Activated T-cell treated with anti-CD3 and anti-CD28 coated beads, Interleukin-2, amount 50 U/mL, for 4 hours (primary cell): ENCODE data around the gene PLB1. TPM values are rescaled to one million over a fixed set of nuclear protein-coding genes. Genes with fewer than 3 reads are reported as not detected.
"Not testable (repeated sequence)": the region's sequence is repeated elsewhere in the genome, so short reads cannot be mapped to it uniquely, and the experiment has no call there.

ENCODE experiments used
- ATAC-seq, 2 donors: fragments of 200-7000 bp; cut with Tn5 transposase; one replicate each; pipeline ENCODE4 v1.10.0; 2021
- DNase-seq: peaks from one replicate; pipeline ENCODE4 v3.0.0-alpha.2; 2020
- H3K27me3 Mint-ChIP-seq: one replicate; pipeline ENCODE4 v1.8.0; 2021; ENCODE audit warnings: low read depth, mixed read lengths
- H3K36me3 Mint-ChIP-seq: one replicate; pipeline ENCODE4 v1.8.0; 2022; ENCODE audit warnings: mixed read lengths; ENCODE audit not compliant: insufficient read depth
- H3K4me1 Mint-ChIP-seq: one replicate; pipeline ENCODE4 v1.8.0; 2021; ENCODE audit warnings: low read depth, mixed read lengths
- H3K4me3 Mint-ChIP-seq: one replicate; pipeline ENCODE4 v1.8.0; 2021; ENCODE audit warnings: mild to moderate bottlenecking, moderate library complexity, mixed read lengths
- H3K9me3 Mint-ChIP-seq: one replicate; pipeline ENCODE4 v1.8.0; 2021; ENCODE audit warnings: mixed read lengths
- total RNA-seq, 3 donors: library from RNA; stranded (reverse); gene quantifications; one replicate each; pipeline ENCODE4 v1.2.1, GENCODE V29; 2021

PLB1 gene
- total RNA-seq, 3 donors from 2014 or later = 0.05 to 0.10 TPM; not detected in 1

DNA sequence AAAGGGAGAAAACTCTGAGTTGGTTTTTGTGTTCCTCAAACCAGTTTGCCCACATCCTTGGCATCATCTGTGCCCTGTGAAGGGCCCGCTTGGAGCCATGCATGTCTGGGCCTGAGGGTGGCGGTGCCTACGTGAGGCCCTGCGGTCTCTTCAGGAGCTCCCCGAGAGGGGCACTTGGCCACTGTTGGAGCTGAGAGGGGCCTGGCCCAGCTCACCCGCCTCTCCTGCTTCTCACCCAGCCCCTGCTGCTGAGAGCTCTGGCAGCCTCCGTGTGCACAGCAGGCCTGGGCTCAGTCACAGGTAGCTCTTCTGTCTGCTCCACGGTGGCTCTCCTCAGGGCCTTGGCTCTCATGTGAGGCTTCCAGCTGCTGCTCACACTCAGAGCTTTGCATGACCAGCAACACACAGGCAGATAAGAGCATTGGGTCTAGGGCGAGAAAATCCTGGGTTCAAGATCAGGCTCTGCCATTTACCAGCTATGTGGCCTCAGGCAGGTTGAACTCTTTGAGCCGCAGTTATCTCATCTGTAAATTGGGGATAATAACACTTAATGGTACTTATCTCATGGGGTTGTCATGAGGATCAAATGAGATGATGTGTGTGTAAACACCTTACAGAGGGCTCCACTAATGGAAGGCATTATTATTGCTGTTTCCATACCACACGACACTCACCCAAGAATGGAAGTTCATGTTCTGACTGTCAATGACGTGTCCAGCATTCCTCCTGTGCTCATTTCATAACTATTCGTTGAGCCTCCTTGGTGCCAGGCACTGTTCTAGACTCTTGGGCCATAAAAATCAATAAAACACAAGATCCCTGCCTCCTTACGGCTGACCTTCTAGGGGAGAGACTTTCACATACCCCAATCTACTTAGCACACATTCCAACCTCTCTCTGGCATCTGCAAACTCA, 41.6 kb upstream of the PLB1 start:
- Mint-ChIP-seq H3K4me3 (no peak overlapping the region), H3K36me3 (no peaks in the 10 kb centered on the region), H3K9me3 (no peaks in the 10 kb centered on the region), H3K27me3 (no peaks in the 10 kb centered on the region), H3K4me1 (peaks cover 22% of the 10 kb centered on the region)
- no peak for ATAC-seq
- DNase-seq = no peak

DNA sequence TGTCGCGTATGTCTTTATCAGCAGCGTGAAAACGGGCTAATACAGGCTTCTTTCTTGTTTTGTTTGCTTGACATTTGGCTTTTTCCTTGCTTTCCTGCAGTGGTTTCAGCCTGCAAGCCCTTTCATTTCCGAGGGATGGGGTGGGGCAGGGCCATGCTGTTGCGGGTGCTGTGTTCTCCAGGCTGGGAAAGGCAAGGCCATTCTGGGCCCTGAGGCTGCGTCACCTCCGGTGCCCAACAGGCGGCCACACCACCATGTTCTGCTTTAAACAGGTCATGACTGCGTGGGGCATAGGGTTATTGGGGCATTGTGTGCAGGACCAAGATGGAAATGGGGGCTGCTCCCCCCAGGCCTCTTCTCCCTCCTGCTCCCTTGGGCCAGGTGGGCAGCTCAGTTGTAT, 38.6 kb upstream of the PLB1 start:
- ATAC-seq (no peak), DNase-seq (no peak)
- H3K4me1 Mint-ChIP-seq = peaks cover 5% of the 10 kb centered on the region
- no peak overlapping the region for H3K4me3 Mint-ChIP-seq
- H3K9me3 Mint-ChIP-seq = peaks cover 4% of the 10 kb centered on the region
- no peaks in the 10 kb centered on the region for H3K36me3 Mint-ChIP-seq
- no peaks in the 10 kb centered on the region for H3K27me3 Mint-ChIP-seq

DNA sequence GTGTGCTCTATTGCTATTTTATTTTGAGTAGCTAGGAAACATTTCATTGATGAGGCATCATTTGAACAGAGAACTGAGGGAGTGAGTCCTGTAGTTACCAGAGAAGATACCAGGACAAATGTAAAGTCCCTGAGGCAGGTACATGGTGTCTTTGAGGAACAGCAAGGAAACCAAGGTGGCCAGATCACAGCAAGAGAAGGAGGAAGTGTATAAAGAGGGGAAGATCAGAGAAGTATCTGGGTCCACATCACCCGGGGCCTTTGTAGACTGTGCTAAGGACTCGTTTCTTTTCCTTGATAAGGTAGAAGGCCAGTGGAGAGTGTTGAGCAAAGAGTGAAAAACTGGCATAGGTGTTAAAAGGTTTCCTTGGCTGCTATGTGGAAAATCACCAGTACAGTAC, 34.8 kb upstream of the PLB1 start:
- Mint-ChIP-seq H3K27me3 (peaks cover 3% of the 10 kb centered on the region), H3K9me3 (peaks cover 17% of the 10 kb centered on the region), H3K36me3 (no peaks in the 10 kb centered on the region), H3K4me3 (no peak overlapping the region), H3K4me1 (peaks cover 6% of the 10 kb centered on the region)
- ATAC-seq (no peak), DNase-seq (no peak)

DNA sequence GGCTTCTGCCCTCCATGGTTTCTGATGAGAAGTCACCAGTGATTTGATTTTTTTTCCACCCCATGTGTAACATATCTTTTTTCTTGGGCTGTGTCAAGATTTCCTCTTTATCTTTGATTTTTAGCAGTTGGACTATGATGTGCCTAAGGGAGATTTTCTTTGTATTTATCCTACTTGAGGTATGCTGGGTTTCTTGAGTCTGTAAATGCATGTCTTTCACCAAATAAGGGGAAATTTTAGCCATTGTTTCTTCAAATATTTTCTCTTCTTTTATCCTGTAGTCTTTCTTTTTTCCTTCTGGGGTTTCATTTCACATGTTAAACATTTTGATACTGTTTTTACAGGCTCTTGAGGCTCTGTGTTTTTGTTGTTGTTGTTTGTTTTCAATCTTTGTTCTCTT, 33.7 kb upstream of the PLB1 start:
- ATAC-seq (no peak), DNase-seq (no peak)
- Mint-ChIP-seq H3K36me3 (no peaks in the 10 kb centered on the region), H3K27me3 (peaks cover 3% of the 10 kb centered on the region), H3K4me1 (peaks cover 6% of the 10 kb centered on the region), H3K9me3 (peaks cover 17% of the 10 kb centered on the region), H3K4me3 (no peak overlapping the region)

DNA sequence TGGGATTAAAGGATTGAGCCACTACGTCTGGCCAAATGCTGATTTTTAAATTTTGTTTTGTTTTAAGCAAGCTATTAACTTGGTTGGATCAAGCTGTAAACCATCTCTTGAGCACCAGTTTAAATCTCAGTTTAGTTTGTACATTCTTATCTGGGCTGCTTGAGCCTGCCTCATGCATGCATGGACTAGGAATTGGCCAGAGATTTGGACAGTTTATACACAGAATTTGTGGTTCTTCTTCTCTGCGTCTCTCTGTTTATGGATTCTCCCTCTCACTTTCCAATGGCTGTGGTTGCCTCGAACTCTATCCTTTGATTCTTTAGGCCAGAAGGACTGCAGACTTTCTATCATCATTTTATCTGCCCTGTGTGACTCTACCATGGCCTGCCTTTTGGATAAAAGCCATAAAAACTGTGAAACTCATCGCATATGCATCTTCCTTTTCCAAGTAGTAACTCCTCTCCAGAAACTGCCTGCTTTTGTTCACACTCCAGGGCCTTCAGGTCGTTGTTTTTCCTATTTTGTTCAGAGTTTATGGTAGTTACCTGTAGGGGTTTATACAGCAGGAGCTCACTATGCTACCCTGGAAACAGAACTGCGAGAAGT, 32.5 kb upstream of the PLB1 start:
- no peak overlapping the region for H3K4me3 Mint-ChIP-seq
- H3K27me3 Mint-ChIP-seq = peaks cover 3% of the 10 kb centered on the region
- peaks cover 17% of the 10 kb centered on the region for H3K9me3 Mint-ChIP-seq
- DNase-seq = no peak
- peaks cover 6% of the 10 kb centered on the region for H3K4me1 Mint-ChIP-seq
- no peak for ATAC-seq
- H3K36me3 Mint-ChIP-seq = no peaks in the 10 kb centered on the region

DNA sequence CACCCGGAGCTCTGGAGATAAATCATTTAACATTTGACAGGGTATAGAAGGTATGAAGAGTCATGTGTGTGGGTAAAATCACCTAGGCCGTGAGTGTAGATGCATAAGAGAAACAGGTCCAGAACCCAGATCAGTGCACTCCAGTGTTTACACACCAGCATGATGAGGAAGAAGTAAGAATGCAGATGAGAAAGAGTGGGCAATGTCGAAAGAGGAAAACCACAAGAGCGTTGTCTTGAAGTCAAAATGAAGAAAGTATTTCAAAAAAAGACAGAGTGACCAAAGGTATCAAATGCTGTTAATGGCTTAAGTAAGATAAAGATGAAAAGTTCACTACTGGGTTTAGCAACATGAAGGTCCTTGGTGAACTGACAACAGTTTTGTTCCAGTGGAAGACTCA, 32.0 kb upstream of the PLB1 start:
- Mint-ChIP-seq H3K4me3 (no peak overlapping the region), H3K4me1 (peaks cover 6% of the 10 kb centered on the region), H3K36me3 (no peaks in the 10 kb centered on the region), H3K9me3 (peaks cover 17% of the 10 kb centered on the region), H3K27me3 (peaks cover 3% of the 10 kb centered on the region)
- ATAC-seq (no peak), DNase-seq (no peak)

DNA sequence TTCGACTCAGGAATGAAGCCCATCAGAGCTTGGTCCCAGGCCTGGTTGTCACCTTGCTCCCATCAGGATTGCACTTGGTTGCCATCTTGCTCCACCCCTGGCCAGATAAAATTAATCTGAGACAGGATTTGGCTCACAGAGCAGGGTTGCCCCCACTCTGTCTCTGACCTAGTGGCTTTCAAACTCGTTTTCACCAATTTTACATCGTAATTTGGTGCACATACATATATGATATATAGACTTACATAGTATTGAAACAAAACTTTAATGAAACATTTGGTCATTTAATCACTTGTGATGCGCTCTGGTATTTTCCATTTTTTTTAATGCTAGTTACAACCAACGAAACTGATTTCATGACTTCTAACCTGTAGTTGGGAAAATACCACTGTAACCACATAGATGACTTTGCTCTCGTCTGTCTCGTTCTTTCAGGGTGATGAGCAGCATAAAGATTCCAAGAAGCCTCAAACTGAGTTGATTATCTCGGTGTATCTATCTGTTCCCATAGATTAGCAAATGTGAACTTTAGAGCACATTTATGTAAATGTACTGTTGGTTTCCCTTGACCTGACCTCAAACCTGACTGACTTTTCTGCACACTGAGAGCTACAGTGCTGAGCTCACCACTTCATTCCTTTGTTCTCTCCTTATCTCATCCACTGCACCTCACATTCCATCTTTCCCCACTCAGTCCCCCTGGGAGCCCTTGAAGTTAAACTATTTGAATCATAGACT, 30.5 kb upstream of the PLB1 start:
- Mint-ChIP-seq H3K27me3 (peaks cover 3% of the 10 kb centered on the region), H3K9me3 (peaks cover 17% of the 10 kb centered on the region), H3K4me1 (peaks cover 15% of the 10 kb centered on the region), H3K36me3 (no peaks in the 10 kb centered on the region), H3K4me3 (no peak overlapping the region)
- DNase-seq (no peak), ATAC-seq (peak; percentile 95 to 96)

DNA sequence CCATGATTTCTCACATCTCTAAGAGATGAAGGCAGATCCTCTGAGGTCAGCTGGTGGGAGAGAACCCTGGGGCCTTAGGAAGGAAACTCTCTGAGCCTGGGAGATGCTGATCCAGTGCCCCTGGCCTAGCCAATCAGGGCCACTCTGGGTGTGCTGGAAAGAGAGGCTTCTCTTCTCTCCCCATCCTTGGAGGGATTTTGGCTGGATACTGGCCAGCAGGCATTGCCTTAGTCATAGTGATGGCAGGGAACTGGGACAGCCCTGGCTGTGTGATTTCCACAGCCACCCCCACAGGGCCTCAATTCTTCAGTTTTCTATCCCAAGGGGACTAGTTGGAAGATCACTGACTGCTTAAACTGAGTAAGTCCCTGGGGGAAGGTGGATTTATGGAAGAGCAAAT, 26.6 kb upstream of the PLB1 start:
- Mint-ChIP-seq H3K9me3 (no peaks in the 10 kb centered on the region), H3K4me3 (no peak overlapping the region), H3K27me3 (no peaks in the 10 kb centered on the region), H3K36me3 (no peaks in the 10 kb centered on the region), H3K4me1 (peaks cover 24% of the 10 kb centered on the region)
- ATAC-seq (no peak), DNase-seq (no peak)

DNA sequence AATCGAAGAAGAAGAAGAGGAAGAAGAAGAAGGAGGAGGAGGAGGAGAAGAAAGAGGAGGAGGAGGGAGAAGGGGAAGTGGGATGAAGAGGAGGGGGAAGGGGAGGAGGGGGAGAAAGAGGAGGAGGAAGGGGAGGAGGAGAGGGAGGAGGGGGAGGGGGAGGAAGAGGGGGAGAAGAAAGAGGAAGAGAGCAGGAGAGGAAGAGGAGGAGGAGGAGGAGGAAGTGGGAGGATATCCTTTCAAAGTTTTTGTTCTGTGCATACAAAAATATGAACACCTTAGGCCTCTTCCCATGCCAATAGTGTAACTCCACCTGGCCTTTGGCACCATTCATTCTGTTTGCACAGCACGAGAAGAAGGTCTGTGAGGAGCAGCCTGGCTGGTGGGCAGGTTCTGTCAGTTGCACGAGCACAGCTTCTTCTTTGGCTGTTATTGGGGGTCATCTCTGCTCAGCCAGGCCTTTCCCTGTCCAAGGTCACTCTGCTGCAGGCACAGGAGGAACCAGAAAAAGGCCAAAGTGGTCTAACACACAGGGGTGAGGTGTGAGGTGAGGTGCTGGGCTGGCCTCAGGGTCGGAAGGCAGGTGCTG, 25.8 kb upstream of the PLB1 start:
- H3K27me3 Mint-ChIP-seq = no peaks in the 10 kb centered on the region
- DNase-seq (no peak), ATAC-seq (no peak)
- no peaks in the 10 kb centered on the region for H3K36me3 Mint-ChIP-seq
- peak overlapping the region; percentile 11 for H3K4me3 Mint-ChIP-seq
- H3K9me3 Mint-ChIP-seq = no peaks in the 10 kb centered on the region
- H3K4me1 Mint-ChIP-seq = peaks cover 24% of the 10 kb centered on the region

DNA sequence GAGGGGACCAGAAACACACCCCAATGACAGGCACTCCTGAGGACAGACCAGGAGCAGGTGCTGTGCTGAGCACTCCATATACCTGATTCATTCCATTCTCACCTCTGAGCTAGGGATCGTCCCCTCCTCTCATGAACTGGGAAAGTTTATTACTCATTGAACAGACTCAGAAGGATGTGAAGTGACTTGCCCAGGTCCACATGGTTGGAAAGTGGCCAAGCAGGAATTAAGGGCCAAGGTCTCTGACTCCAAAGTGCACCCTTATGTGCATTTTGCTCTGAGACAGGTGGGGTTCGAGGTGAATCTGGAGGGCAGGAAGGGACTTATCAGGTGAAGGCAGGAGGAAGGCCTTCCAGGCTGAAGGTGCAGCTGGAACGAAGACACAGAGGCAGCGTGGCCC, 25.1 kb upstream of the PLB1 start:
- no peaks in the 10 kb centered on the region for H3K9me3 Mint-ChIP-seq
- no peaks in the 10 kb centered on the region for H3K27me3 Mint-ChIP-seq
- H3K4me3 Mint-ChIP-seq = no peak overlapping the region
- no peaks in the 10 kb centered on the region for H3K36me3 Mint-ChIP-seq
- no peak for ATAC-seq
- no peak for DNase-seq
- peaks cover 19% of the 10 kb centered on the region for H3K4me1 Mint-ChIP-seq

DNA sequence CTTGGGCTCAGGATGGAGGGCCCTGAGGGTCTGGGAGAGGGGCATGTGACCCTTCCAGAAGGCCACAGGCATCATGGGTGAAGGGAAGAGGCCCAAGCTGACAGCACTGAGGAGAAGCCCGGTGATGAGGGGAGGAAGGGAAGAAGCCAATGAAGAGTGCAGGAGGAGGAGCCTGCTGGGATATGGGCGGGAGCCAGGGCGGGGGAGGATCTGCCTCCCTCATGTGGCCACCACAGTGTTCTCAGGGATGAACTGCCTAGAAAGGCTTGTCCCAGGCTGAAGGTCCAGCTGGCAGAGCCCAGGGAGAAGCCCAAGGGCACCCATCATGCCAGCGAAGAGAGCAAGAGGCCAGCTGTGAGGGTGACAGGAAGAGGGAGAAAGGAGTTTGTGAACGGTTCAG, 24.6 kb upstream of the PLB1 start:
- peaks cover 18% of the 10 kb centered on the region for H3K4me1 Mint-ChIP-seq
- ATAC-seq (no peak), DNase-seq (no peak)
- no peaks in the 10 kb centered on the region for H3K9me3 Mint-ChIP-seq
- no peak overlapping the region for H3K4me3 Mint-ChIP-seq
- H3K27me3 Mint-ChIP-seq = no peaks in the 10 kb centered on the region
- H3K36me3 Mint-ChIP-seq = no peaks in the 10 kb centered on the region

DNA sequence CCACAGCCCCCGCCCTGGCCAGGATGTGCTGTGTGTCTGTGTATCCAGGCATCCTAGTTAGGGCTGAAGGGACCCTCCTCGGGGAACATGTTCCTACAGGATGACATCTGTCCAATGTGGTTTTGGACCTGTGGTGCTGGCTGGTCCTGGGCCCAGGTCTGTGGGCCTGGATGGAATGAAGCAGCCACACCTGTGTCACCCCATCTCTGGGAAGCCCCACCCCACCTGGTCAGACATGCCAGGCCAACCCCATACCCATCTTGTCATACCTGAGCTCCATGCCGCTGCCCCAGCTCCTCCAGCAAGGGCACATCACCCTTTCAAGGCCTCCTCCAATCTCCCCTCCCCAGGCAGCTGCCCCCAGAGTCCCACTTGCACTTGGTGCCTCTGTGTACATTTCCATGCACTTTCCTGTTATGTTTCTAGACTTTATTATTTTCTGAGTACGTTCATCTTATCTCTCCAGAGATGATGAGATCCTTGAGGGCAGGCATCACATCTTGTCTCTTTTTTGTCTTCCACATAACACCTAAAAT, 24.1 kb upstream of the PLB1 start:
- no peaks in the 10 kb centered on the region for H3K9me3 Mint-ChIP-seq
- no peak for ATAC-seq
- no peak for DNase-seq

DNA sequence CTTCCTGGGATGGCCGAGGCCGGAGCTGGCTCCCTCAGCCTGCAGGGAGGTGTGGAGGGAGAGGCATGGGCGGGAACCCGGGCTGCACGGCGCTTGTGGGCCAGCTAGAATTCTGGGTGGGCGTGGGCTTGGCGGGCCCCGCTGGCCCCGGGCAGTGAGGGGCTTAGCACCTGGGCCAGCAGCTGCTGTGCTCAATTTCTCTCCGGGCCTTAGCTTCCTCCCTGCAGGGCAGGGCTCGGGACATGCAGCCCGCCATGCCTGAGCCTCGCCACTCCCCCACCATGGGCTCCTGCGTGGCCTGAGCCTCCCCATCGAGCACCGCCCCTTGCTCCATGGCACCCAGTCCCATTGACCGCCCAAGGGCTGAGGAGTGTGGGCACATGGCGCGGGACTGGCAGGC, 23.2 kb upstream of the PLB1 start:
- not testable (repeated sequence) for H3K36me3 Mint-ChIP-seq, ATAC-seq, H3K4me3 Mint-ChIP-seq, H3K9me3 Mint-ChIP-seq, H3K27me3 Mint-ChIP-seq, DNase-seq
- H3K4me1 Mint-ChIP-seq = peaks cover 18% of the 10 kb centered on the region

More for the DNA sequence above, 24.1 kb upstream of the PLB1 start:
- H3K27me3 Mint-ChIP-seq = no peaks in the 10 kb centered on the region
- no peaks in the 10 kb centered on the region for H3K36me3 Mint-ChIP-seq
- H3K4me3 Mint-ChIP-seq = no peak overlapping the region
- H3K4me1 Mint-ChIP-seq = peaks cover 18% of the 10 kb centered on the region

DNA sequence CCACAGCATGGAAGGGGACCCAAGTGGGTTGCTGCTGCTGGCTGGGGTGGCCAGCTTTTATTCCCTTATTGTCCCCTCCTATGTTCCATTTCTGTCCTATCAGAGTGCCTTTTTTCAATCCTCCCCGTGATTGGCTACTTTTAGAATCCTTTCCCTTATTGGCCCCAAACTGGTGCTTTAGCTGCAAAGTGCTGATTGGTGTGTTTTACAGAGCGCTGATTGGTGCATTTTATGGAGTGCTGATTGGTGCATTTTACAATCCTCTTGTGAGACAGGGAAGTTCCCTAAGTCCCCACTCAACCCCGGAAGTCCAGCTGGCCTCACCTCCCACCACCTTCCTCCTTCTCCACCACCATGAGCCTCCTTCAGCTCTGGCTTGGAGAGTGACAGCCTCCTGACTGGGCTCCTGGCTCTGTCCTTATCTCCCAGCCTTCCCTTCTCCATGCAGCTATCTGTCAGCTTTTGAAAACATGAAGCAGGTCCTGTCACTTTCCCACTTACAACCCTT, 20.7 kb upstream of the PLB1 start:
- Mint-ChIP-seq H3K36me3 (no peaks in the 10 kb centered on the region), H3K9me3 (no peaks in the 10 kb centered on the region), H3K27me3 (no peaks in the 10 kb centered on the region), H3K4me3 (no peak overlapping the region), H3K4me1 (peaks cover 11% of the 10 kb centered on the region)
- DNase-seq (no peak), ATAC-seq (no peak)
